Measurements from ENCODE around the gene SIPA1L3. TPM values are rescaled to one million over a fixed set of nuclear protein-coding genes. Genes with fewer than 3 reads are reported as not detected.

SIPA1L3 gene
- total and polyA plus RNA-seq, 2 experiments from 2014 or later: 13.7 to 23.3 TPM

GRCh38 chr19:38039966-38040365 is 133.0 kb downstream of the SIPA1L3 start:
- Histone ChIP-seq H4K20me1 (ENCODE audit: insufficient read depth, poor library complexity, severe bottlenecking) (no peaks in the 10 kb centered on the region), H3K79me2 (peaks cover 10% of the 10 kb centered on the region), H3K9me3 (ENCODE audit: low read depth) (peaks cover 5% of the 10 kb centered on the region), H3K4me2 (no peak overlapping the region), H3K36me3 (replicated peaks; ENCODE audit: insufficient read depth, low read depth) (no peaks in the 10 kb centered on the region), H3K27me3 (no peaks in the 10 kb centered on the region), H2AFZ (no peak overlapping the region), H3K4me3 (no peak overlapping the region), H3K9me2 (replicated peaks; ENCODE audit: insufficient read depth) (no peaks in the 10 kb centered on the region), H3K27ac (no peak overlapping the region), H3K4me1 (ENCODE audit: insufficient read depth) (no peaks in the 10 kb centered on the region)
- DNase-seq (ENCODE audit: low spot score): no peak
- WGBS (ENCODE audit: low lambda C conversion rate, missing lambda C conversion rate): 90% methylated on average over 6 of the region's 6 CpGs
- TF ChIP-seq EZH2 (IDR thresholded peaks at IDR 0.05; ENCODE audit: borderline replicate concordance) (no peak), EZH2phosphoT487 (IDR thresholded peaks at IDR 0.05; ENCODE audit: low read depth, severe bottlenecking, unreplicated experiment) (no peak), CTCF (IDR thresholded peaks at IDR 0.05; ENCODE audit: poor library complexity) (no peak)

GRCh38 chr19:38042132-38042531 is 135.1 kb downstream of the SIPA1L3 start:
- no peaks in the 10 kb centered on the region for H3K4me1 ChIP-seq (ENCODE audit: insufficient read depth)
- peaks cover 10% of the 10 kb centered on the region for H3K79me2 ChIP-seq
- H2AFZ ChIP-seq: no peak overlapping the region
- 96% methylated on average over 2 of the region's 2 CpGs for WGBS (ENCODE audit: low lambda C conversion rate, missing lambda C conversion rate)
- H3K27ac ChIP-seq: no peak overlapping the region
- H3K36me3 ChIP-seq (replicated peaks; ENCODE audit: insufficient read depth, low read depth): no peaks in the 10 kb centered on the region
- H3K9me2 ChIP-seq (replicated peaks; ENCODE audit: insufficient read depth): no peaks in the 10 kb centered on the region
- no peaks in the 10 kb centered on the region for H3K27me3 ChIP-seq
- H3K4me2 ChIP-seq: no peak overlapping the region
- TF ChIP-seq CTCF (IDR thresholded peaks at IDR 0.05; ENCODE audit: poor library complexity) (no peak), EZH2phosphoT487 (IDR thresholded peaks at IDR 0.05; ENCODE audit: low read depth, severe bottlenecking, unreplicated experiment) (no peak), EZH2 (IDR thresholded peaks at IDR 0.05; ENCODE audit: borderline replicate concordance) (no peak)
- no peak overlapping the region for H3K4me3 ChIP-seq
- H3K9me3 ChIP-seq (ENCODE audit: low read depth): peaks cover 5% of the 10 kb centered on the region
- DNase-seq (ENCODE audit: low spot score): no peak
- H4K20me1 ChIP-seq (ENCODE audit: insufficient read depth, poor library complexity, severe bottlenecking): no peaks in the 10 kb centered on the region

DNA sequence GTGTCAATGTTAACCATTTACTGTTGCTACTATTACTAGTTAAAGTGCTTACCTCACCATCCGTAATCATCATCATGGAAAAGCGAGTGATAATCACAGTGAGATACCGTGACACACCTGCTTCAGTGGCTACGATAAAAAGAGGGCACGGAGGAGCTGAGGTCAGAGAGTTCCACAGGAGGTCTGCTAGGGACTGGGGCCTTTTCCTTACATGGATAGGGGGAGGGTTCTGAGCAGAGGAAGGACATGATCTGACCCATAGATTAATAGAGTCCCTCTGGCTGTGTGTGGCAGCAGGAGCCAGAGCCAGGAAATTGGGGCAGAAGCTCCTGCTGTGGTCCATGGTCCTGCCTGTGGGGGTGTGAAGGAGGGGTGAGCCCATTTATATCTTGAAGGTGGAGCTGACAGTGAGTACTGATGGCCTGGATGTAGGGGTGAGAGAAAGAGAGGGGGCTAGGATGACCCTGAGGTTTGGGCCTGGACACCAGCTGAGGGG is 136.7 kb downstream of the SIPA1L3 start:
- no peaks in the 10 kb centered on the region for H3K9me2 ChIP-seq (replicated peaks; ENCODE audit: insufficient read depth)
- no peak overlapping the region for H3K27ac ChIP-seq
- no peak overlapping the region for H3K4me2 ChIP-seq
- H3K4me1 ChIP-seq (ENCODE audit: insufficient read depth): no peaks in the 10 kb centered on the region
- no peaks in the 10 kb centered on the region for H3K36me3 ChIP-seq (replicated peaks; ENCODE audit: insufficient read depth, low read depth)
- H3K9me3 ChIP-seq (ENCODE audit: low read depth): peaks cover 5% of the 10 kb centered on the region
- H3K79me2 ChIP-seq: peaks cover 10% of the 10 kb centered on the region
- no peaks in the 10 kb centered on the region for H3K27me3 ChIP-seq
- no peak overlapping the region for H2AFZ ChIP-seq
- H3K4me3 ChIP-seq: no peak overlapping the region
- no peak for DNase-seq (ENCODE audit: low spot score)
- WGBS (ENCODE audit: low lambda C conversion rate, missing lambda C conversion rate): 88% methylated on average over 5 of the region's 5 CpGs
- no peaks in the 10 kb centered on the region for H4K20me1 ChIP-seq (ENCODE audit: insufficient read depth, poor library complexity, severe bottlenecking)
- no peak for TF ChIP-seq CTCF (IDR thresholded peaks at IDR 0.05; ENCODE audit: poor library complexity)
- TF ChIP-seq EZH2 (IDR thresholded peaks at IDR 0.05; ENCODE audit: borderline replicate concordance): no peak
- TF ChIP-seq EZH2phosphoT487 (IDR thresholded peaks at IDR 0.05; ENCODE audit: low read depth, severe bottlenecking, unreplicated experiment): no peak
